NOMO-1 (cell line): ENCODE measurements around the gene ITGB5.
A peak's percentile ranks its signal among the peaks of the same experiment; 100 is the strongest.
"Not testable (repeated sequence)": the region's sequence is repeated elsewhere in the genome, so short reads cannot be mapped to it uniquely, and the experiment has no call there.

Source experiments
- DNase-seq, 2 experiments: peaks; one replicate each; lab custom pipeline; 2025; ENCODE audit not compliant: unreplicated experiment in 2 of 2; lab: John Stamatoyannopoulos, UW

The ITGB5 gene

GRCh38 chr3:124761250-124761796 lies 125.8 kb downstream of the ITGB5 start:
- peak; percentile 40 to 66 for DNase-seq

GRCh38 chr3:124760601-124761000 lies 126.6 kb downstream of the ITGB5 start:
- no peak for DNase-seq

GRCh38 chr3:124759666-124760401 lies 127.3 kb downstream of the ITGB5 start:
- no peak for DNase-seq

GRCh38 chr3:124758851-124759635 lies 128.1 kb downstream of the ITGB5 start:
- DNase-seq = no peak

GRCh38 chr3:124757926-124758325 lies 129.2 kb downstream of the ITGB5 start:
- DNase-seq = not testable (repeated sequence)

- DNase-seq = no peak
Observed at GRCh38 chr3:124752051-124752450, 135.1 kb downstream of the ITGB5 start.

GRCh38 chr3:124751501-124751900 lies 135.7 kb downstream of the ITGB5 start:
- DNase-seq = no peak

GRCh38 chr3:124749877-124750276 lies 137.3 kb downstream of the ITGB5 start:
- DNase-seq = not testable (repeated sequence)

- no peak for DNase-seq
Observed at GRCh38 chr3:124748560-124749198, 138.5 kb downstream of the ITGB5 start.

- no peak for DNase-seq
Observed at GRCh38 chr3:124747111-124747981, 139.8 kb downstream of the ITGB5 start.

- no peak for DNase-seq
Observed at GRCh38 chr3:124745756-124746155, 141.4 kb downstream of the ITGB5 start.

- DNase-seq = no peak
Observed at GRCh38 chr3:124741027-124741426, 146.1 kb downstream of the ITGB5 start.

GRCh38 chr3:124731760-124732159 lies 155.4 kb downstream of the ITGB5 start:
- DNase-seq = no peak

- DNase-seq = no peak
Observed at GRCh38 chr3:124730941-124731297, 156.2 kb downstream of the ITGB5 start.

- peak; percentile 81 to 90 for DNase-seq
Observed at GRCh38 chr3:124730129-124730940, 156.8 kb downstream of the ITGB5 start, which contains the start of gene UMPS. UMPS (plus strand) TSS chr3:124730452; CDS start chr3:124730472, 20 bp downstream.

GRCh38 chr3:124722589-124722988 lies 164.6 kb downstream of the ITGB5 start:
- no peak for DNase-seq

GRCh38 chr3:124714223-124714853 lies 172.8 kb downstream of the ITGB5 start:
- no peak for DNase-seq
